LoVo (cell line): Measurements from ENCODE around the gene SLC44A2.

ENCODE experiments used
- DNase-seq: peaks from one replicate; pipeline ENCODE4 v3.0.0-alpha.2; 2016; ENCODE audit warnings: low spot score

Gene SLC44A2

GRCh38 chr19:10615429-10616023 lies 9.8 kb upstream of the SLC44A2 start:
- no peak for DNase-seq

GRCh38 chr19:10617409-10618121 lies 7.8 kb upstream of the SLC44A2 start:
- DNase-seq: no peak

- DNase-seq: no peak
Observed at GRCh38 chr19:10618846-10619245, 6.5 kb upstream of the SLC44A2 start.

DNA sequence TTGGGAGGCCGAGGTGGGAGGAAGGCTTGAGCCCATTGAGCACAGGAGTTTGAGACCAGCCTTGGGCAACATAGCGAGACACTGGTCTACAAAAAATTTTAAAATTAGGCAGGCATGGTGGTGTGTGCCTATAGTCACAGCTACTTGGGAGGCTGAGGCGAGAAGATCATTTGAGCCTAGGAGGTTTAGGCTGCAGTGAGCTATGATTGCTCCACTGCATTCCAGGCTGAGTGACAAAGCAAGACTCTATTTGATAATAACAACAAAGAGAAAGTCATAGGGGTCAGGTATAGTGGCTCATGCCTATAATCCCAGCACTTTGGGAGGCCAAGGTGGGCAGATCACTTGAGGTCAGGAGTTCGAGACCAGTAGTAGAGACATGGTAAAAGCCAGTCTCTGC lies 4.6 kb upstream of the SLC44A2 start:
- no peak for DNase-seq

GRCh38 chr19:10621966-10622365 lies 3.4 kb upstream of the SLC44A2 start:
- no peak for DNase-seq

DNA sequence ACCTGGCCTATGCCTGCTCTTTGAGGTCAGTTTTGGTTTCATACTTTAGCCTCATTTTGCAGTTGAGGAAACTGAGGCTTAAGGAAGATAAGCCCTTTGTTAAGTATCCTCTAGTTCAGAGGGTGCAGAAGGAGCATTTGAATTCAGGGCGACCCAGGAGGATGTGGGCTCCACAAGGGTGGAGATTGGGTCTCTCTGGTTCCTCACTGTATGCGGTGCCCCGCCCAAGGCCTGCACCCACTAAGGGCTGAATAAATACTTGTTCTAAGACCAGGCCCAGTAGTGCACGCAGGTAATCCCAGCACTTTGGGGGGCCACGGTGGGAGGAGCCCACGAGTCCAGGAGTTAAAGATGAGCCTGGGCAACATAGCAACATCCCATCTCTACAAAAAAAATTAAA lies 768 bp upstream of the SLC44A2 start:
- no peak for DNase-seq

- no peak for DNase-seq
Observed at GRCh38 chr19:10625762-10626138, 397 bp downstream of the SLC44A2 start.

- no peak for DNase-seq
Observed at GRCh38 chr19:10631874-10632273, 6.5 kb downstream of the SLC44A2 start.

GRCh38 chr19:10634430-10634829 lies 9.1 kb downstream of the SLC44A2 start:
- DNase-seq: no peak

DNA sequence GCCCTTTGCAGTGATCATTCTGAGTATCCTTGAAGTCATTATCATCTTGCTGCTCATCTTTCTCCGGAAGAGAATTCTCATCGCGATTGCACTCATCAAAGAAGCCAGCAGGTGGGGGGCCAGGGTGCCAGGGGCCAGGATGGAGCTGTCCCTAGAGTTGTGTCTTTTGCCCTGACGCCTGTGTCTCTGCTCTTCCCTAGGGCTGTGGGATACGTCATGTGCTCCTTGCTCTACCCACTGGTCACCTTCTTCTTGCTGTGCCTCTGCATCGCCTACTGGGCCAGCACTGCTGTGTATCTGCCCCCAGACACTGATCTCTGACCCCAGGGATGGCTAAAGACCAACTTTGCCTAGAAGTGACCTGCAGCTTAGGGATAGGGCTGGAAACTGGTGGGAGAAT lies 9.6 kb downstream of the SLC44A2 start:
- DNase-seq: no peak

DNA sequence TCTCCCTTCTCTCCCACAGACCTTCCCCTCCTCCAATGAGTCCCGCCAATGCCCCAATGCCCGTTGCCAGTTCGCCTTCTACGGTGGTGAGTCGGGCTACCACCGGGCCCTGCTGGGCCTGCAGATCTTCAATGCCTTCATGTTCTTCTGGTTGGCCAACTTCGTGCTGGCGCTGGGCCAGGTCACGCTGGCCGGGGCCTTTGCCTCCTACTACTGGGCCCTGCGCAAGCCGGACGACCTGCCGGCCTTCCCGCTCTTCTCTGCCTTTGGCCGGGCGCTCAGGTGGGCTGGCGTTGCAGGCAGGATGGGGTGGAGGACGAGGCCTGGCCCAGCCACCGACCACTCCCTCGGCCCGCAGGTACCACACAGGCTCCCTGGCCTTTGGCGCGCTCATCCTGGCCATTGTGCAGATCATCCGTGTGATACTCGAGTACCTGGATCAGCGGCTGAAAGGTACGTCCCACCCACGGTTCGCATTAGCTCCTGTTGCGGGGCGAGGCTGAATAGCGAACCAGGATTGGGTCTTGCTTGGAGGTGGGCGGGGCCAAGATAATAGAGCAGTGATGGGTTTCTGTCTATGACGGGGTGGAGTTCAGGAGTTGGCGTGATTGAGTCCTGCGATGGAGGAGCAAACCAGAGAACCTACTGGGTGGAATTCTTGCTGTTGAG lies 11.1 kb downstream of the SLC44A2 start:
- DNase-seq: no peak

DNA sequence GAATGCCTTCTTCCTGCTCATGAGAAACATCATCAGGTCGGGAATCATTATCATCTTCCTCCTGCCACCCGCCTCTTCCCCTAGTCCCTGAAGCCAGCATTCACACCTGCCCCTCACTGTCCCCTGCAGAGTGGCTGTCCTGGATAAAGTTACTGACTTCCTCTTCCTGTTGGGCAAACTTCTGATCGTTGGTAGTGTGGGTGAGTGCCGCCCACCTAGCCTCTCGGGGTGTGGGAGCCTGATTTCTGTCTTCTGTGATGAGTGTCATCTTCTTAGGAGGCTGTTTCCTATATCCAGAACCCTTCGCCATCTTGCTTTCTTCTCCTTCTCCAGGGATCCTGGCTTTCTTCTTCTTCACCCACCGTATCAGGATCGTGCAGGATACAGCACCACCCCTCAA lies 12.5 kb downstream of the SLC44A2 start:
- no peak for DNase-seq

- DNase-seq: no peak
Observed at GRCh38 chr19:10639836-10640235, 14.5 kb downstream of the SLC44A2 start.

- DNase-seq: no peak
Observed at GRCh38 chr19:10640361-10640760, 15.0 kb downstream of the SLC44A2 start.

GRCh38 chr19:10641248-10641647 lies 15.9 kb downstream of the SLC44A2 start:
- no peak for DNase-seq

DNA sequence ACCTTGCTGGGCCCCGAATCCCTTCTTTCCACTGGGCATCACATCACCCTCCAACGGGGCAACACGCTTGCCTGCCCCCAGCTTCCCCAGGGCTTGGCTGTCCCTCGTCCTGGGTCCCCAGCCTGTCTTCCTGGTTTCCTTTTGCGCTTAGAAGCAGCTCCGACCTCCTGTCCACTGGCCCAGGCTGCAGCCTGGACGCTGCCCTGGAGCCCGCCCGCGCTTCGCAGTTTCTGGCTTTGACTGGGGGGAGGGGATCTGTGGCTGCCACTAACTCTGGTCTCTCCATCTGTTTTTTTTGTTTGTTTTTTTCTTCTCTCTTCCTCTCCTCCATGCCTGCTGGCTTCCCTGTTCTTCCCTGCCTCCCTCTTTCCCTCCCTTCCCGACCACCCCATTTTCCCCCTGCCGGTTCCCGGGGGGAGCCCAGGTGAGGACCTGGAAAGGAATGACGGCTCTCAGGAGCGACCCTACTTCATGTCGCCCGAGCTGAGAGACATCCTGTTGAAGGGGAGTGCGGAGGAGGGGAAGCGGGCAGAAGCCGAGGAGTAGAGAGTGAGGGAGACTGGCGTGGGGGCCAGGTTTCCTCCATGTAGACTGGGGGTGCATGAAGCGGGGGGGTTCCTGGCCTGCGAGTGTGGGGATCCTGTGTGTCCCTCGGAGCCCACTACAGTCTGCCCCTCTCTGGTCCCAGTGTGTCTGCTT lies 17.3 kb downstream of the SLC44A2 start:
- no peak for DNase-seq

DNA sequence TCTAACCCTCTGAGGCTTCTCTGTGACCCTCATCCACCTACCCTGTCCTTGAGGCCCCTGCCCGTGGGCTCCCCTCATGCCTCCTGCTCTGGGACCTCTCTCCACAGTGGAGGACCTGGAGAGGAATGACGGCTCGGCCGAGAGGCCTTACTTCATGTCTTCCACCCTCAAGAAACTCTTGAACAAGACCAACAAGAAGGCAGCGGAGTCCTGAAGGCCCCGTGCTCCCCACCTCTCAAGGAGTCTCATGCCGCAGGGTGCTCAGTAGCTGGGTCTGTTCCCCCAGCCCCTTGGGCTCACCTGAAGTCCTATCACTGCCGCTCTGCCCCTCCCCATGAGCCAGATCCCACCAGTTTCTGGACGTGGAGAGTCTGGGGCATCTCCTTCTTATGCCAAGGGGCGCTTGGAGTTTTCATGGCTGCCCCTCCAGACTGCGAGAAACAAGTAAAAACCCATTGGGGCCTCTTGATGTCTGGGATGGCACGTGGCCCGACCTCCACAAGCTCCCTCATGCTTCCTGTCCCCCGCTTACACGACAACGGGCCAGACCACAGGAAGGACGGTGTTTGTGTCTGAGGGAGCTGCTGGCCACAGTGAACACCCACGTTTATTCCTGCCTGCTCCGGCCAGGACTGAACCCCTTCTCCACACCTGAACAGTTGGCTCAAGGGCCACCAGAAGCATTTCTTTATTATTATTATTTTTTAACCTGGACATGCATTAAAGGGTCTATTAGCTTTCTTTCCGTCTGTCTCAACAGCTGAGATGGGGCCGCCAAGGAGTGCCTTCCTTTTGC lies 18.0 kb downstream of the SLC44A2 start:
- DNase-seq: no peak

DNA sequence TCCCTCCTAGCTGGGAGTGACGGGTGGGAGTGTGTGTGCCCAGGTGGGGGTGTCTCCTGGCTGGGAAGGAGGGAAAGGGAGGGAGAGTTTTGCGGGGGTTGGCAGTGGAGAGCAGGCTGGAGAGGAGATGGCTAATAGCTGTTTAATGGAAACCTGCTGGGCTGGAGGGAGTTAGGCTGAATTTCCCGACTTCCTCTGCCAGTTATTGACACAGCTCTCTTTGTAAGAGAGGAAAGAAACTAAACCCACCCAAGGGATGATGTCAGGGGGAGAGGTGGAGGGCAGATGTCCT lies 18.6 kb downstream of the SLC44A2 start:
- no peak for DNase-seq

GRCh38 chr19:10644260-10645007 lies 19.1 kb downstream of the SLC44A2 start:
- peak; percentile 73 for DNase-seq

DNA sequence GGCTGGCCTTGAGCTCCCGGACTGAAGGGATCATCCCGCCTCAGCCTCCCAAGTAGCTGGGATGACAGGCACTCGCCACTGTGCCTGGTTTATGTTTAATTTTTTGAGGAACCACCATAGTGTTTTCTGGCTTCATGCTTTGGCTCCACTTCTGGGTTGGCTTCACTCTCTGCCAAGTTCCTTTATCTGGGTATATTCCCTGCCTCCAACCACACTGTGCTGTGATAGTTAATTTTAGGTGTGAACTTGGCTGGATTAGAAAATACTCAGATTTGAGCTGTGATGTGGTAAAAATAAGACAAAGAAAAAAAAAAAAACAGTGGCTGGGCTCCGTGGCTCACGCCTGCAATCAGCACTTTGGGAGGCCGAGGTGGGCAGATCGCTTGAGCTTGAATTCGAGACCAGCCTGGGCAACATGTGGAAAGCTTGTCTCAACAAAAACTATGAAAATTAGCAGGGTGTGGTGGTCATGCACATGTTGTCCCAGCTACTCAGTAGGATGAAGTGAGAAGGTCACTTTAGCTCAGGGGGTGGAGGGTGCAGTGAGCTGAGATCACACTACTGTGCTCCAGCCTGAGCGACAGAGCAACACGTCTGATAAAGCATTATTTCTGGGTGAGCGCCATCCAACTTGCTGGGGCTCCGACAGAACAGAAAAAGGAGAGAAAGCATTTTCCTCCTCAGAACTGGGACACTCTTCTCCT lies 21.3 kb downstream of the SLC44A2 start:
- no peak for DNase-seq

- no peak for DNase-seq
Observed at GRCh38 chr19:10648360-10648759, 23.0 kb downstream of the SLC44A2 start.
